Measurements from ENCODE around the gene CASR. TPM values are rescaled to one million over a fixed set of nuclear protein-coding genes. Genes with fewer than 3 reads are reported as not detected.

The CASR gene
- total RNA-seq, 3 donors from 2014 or later, result not detected

- Histone ChIP-seq H3K9me3 (no peaks in the 10 kb centered on the region), H3K4me3 (no peak overlapping the region), H3K27ac (no peak overlapping the region), H3K27me3 (no peaks in the 10 kb centered on the region), H3K4me1 (no peaks in the 10 kb centered on the region), H3K36me3 (no peaks in the 10 kb centered on the region)
- TF ChIP-seq CTCF (IDR thresholded peaks at IDR 0.05) (no peak), POLR2A (IDR thresholded peaks at IDR 0.05) (no peak), POLR2AphosphoS5 (IDR thresholded peaks at IDR 0.05) (no peak)
- no peak for DNase-seq (ENCODE audit: low spot score in 2 of 2)
- intact Hi-C loops (cut with DNase I; ENCODE audit: low total_unique reads), result no loop called here
Measured at GRCh38 chr3:122310361-122310760, 126.9 kb downstream of the CASR start.

- H3K9me3 ChIP-seq, result no peaks in the 10 kb centered on the region
- DNase-seq (ENCODE audit: low spot score in 2 of 2), result no peak
- H3K4me3 ChIP-seq, result no peak overlapping the region
- intact Hi-C loops (cut with DNase I; ENCODE audit: low total_unique reads), result no loop called here
- H3K27me3 ChIP-seq, result no peaks in the 10 kb centered on the region
- TF ChIP-seq POLR2AphosphoS5 (IDR thresholded peaks at IDR 0.05) (no peak), POLR2A (IDR thresholded peaks at IDR 0.05) (no peak), CTCF (IDR thresholded peaks at IDR 0.05) (no peak)
- H3K36me3 ChIP-seq, result no peaks in the 10 kb centered on the region
- H3K27ac ChIP-seq, result no peak overlapping the region
- no peaks in the 10 kb centered on the region for H3K4me1 ChIP-seq
Measured at GRCh38 chr3:122312826-122313225, 129.4 kb downstream of the CASR start.

DNA sequence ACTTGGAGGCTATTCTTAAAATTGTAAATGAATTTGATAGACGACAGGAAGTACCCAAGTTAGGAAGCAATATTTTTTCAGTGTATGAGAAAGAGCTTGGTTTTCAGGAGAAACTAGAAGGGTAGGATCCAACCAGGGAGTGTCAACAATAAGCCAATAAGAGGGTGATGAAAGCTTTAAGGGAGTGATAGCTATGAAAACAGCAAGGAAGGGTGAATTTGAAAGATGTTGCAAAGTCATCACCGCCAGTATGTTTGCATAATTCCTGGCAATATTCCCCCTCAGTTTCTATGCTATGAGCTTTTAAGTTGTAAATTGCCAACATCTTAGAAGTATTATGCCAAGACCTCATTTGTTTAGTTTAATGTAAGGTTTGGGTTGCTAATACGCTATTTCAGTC lies 129.8 kb downstream of the CASR start:
- TF ChIP-seq CTCF (IDR thresholded peaks at IDR 0.05), result no peak
- no peak for TF ChIP-seq POLR2AphosphoS5 (IDR thresholded peaks at IDR 0.05)
- TF ChIP-seq POLR2A (IDR thresholded peaks at IDR 0.05), result no peak
- no peaks in the 10 kb centered on the region for H3K4me1 ChIP-seq
- no peaks in the 10 kb centered on the region for H3K36me3 ChIP-seq
- no peak overlapping the region for H3K27ac ChIP-seq
- intact Hi-C loops (cut with DNase I; ENCODE audit: low total_unique reads), result no loop called here
- no peak overlapping the region for H3K4me3 ChIP-seq
- DNase-seq (ENCODE audit: low spot score in 2 of 2), result no peak
- H3K27me3 ChIP-seq, result no peaks in the 10 kb centered on the region
- no peaks in the 10 kb centered on the region for H3K9me3 ChIP-seq

DNA sequence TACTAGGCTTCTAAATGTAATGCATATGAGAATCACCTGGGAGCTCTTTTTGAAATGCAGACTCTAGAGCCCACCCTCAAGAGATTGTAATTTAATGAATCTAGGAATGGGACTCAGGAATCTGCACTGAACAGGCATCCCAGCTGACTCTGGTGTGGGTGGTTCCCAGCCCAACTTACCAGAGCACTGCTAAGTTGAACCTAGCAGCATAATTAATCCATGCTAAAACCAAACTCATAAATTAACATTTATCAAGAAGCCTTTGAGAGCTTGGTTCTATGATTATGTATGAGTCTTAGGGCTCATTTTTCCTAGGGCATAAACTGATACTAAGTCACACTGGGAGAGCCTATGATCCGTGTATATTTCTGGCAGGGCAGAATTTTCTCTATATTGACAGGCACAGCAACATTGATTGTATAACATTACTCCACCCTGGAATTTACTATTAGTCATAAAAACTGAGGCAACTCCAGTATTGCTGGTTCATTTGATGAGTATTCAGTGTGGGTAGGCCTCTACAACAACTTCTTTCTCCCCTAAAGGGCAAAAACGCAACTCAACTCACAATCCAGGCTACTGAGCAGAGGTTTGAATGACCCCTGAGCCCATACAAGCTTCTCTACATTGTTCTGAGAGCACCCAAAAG lies 130.9 kb downstream of the CASR start:
- DNase-seq (ENCODE audit: low spot score in 2 of 2), result no peak
- no peak overlapping the region for H3K27ac ChIP-seq
- H3K9me3 ChIP-seq, result no peaks in the 10 kb centered on the region
- no peaks in the 10 kb centered on the region for H3K36me3 ChIP-seq
- no peaks in the 10 kb centered on the region for H3K4me1 ChIP-seq
- H3K4me3 ChIP-seq, result no peak overlapping the region
- TF ChIP-seq POLR2A (IDR thresholded peaks at IDR 0.05) (no peak), CTCF (IDR thresholded peaks at IDR 0.05) (no peak), POLR2AphosphoS5 (IDR thresholded peaks at IDR 0.05) (no peak)
- intact Hi-C loops (cut with DNase I; ENCODE audit: low total_unique reads), result no loop called here
- H3K27me3 ChIP-seq, result no peaks in the 10 kb centered on the region

- TF ChIP-seq POLR2AphosphoS5 (IDR thresholded peaks at IDR 0.05) (no peak), POLR2A (IDR thresholded peaks at IDR 0.05) (no peak), CTCF (IDR thresholded peaks at IDR 0.05) (no peak)
- no peak overlapping the region for H3K27ac ChIP-seq
- no peaks in the 10 kb centered on the region for H3K4me1 ChIP-seq
- no peak overlapping the region for H3K4me3 ChIP-seq
- no peaks in the 10 kb centered on the region for H3K27me3 ChIP-seq
- intact Hi-C loops (cut with DNase I; ENCODE audit: low total_unique reads), result no loop called here
- no peaks in the 10 kb centered on the region for H3K36me3 ChIP-seq
- no peak for DNase-seq (ENCODE audit: low spot score in 2 of 2)
- no peaks in the 10 kb centered on the region for H3K9me3 ChIP-seq
Measured at GRCh38 chr3:122315619-122316018, 132.2 kb downstream of the CASR start.

All from breast epithelium (tissue), 4 donors.